ENCODE results near the gene FAM53B.

DNA sequence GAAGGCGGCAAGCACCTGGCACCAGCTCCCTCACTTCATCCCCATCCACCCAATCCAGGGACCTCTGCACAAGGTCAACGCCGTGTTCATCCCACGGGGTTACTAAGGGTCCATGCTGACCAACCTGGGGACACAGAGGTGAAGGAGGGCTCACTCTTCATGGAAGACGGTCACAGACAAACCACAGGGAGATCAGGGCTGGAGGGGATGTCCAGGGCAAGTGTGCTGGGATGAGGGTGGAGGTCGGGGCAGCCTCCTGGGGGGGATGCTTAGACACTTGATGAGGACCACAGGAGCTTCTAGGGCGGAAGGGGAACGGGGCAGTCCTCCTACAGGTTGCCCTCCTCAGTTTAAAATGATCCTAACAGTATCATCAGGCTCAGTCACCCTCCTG is 46.7 kb downstream of the FAM53B start:
- TF ChIP-seq POLR2A (IDR thresholded peaks at IDR 0.05): no peak
- TF ChIP-seq, protein P1, sequence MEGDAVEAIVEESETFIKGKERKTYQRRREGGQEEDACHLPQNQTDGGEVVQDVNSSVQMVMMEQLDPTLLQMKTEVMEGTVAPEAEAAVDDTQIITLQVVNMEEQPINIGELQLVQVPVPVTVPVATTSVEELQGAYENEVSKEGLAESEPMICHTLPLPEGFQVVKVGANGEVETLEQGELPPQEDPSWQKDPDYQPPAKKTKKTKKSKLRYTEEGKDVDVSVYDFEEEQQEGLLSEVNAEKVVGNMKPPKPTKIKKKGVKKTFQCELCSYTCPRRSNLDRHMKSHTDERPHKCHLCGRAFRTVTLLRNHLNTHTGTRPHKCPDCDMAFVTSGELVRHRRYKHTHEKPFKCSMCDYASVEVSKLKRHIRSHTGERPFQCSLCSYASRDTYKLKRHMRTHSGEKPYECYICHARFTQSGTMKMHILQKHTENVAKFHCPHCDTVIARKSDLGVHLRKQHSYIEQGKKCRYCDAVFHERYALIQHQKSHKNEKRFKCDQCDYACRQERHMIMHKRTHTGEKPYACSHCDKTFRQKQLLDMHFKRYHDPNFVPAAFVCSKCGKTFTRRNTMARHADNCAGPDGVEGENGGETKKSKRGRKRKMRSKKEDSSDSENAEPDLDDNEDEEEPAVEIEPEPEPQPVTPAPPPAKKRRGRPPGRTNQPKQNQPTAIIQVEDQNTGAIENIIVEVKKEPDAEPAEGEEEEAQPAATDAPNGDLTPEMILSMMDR (IDR thresholded peaks at IDR 0.05): no peak
- TF ChIP-seq EP300 (IDR thresholded peaks at IDR 0.05): no peak
- no peak for TF ChIP-seq POLR2AphosphoS5 (IDR thresholded peaks at IDR 0.05)
